ENCODE measurements around the gene ATL1. TPM values are rescaled to one million over a fixed set of nuclear protein-coding genes. Genes with fewer than 3 reads are reported as not detected.

ATL1 gene
- total and polyA plus RNA-seq, 7 donors = 3.2 to 22.5 (median 9.1) TPM

- TF ChIP-seq CTCF (IDR thresholded peaks at IDR 0.05) (no peak), POLR2AphosphoS5 (IDR thresholded peaks at IDR 0.05) (no peak), EP300 (IDR thresholded peaks at IDR 0.05) (no peak), POLR2A (IDR thresholded peaks at IDR 0.05) (no peak)
- no peak for DNase-seq
- Histone ChIP-seq H3K27me3 (no peaks in the 10 kb centered on the region), H3K4me3 (no peak overlapping the region), H3K9me3 (no peaks in the 10 kb centered on the region), H3K27ac (no peak overlapping the region), H3K4me1 (no peaks in the 10 kb centered on the region), H3K36me3 (no peaks in the 10 kb centered on the region)
- intact Hi-C loops (cut with DNase I) = loop anchor here (5.0 kb wide), 2 partner anchors 109 to 174 kb away; no protein-coding TSS in a partner anchor
- 81 to 85% methylated on average over 2 of the region's 2 CpGs for WGBS, 2 donors
Observed at GRCh38 chr14:50603565-50603964, 43.6 kb downstream of the ATL1 start.

DNA sequence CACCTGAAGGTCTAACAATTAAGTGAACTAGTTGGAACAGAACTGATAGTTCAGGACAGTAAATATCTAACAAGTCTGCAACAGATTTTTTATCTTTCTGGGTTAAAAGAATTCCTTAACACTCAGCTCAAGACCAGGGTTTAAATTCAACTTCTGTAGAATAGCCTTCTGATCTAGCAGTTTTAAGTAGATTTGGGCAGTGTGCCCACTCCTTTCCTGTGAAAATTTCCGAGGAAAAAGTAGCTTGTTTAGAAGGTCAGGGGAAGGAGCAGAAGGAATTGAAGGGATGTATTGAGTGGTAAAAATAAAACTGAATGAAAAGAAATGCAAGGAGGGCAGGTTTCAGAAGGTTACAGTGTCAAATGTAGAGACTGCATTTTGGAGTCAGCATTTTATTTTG lies 45.8 kb downstream of the ATL1 start:
- Histone ChIP-seq H3K4me1 (no peaks in the 10 kb centered on the region), H3K27ac (no peak overlapping the region), H3K4me3 (no peak overlapping the region), H3K36me3 (no peaks in the 10 kb centered on the region), H3K27me3 (no peaks in the 10 kb centered on the region), H3K9me3 (no peaks in the 10 kb centered on the region)
- intact Hi-C loops (cut with DNase I) = no loop called here
- DNase-seq = no peak
- 0% methylated on average over 1 of the region's 1 CpG for WGBS, 2 donors
- TF ChIP-seq POLR2AphosphoS5 (IDR thresholded peaks at IDR 0.05) = no peak
- no peak for TF ChIP-seq CTCF (IDR thresholded peaks at IDR 0.05)
- TF ChIP-seq EP300 (IDR thresholded peaks at IDR 0.05) = no peak
- no peak for TF ChIP-seq POLR2A (IDR thresholded peaks at IDR 0.05)

DNA sequence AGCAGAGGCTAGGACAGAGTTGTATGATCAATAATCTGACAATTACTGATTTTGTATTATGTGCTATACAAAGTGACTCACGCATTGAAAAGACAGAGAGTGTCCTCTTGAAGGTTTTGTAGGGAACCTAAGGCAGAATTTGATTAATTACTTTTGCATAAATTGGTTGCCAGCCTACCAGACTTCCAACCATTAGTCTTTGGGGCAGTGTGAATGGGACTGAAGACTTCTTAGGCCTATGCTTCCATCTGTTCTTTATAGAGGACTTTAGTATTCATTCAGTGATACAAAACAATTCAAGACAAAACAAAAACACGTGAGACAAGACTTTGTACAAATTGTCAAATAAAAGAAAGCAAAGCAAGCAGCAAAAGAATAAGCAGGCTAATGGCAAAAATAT lies 46.5 kb downstream of the ATL1 start:
- TF ChIP-seq CTCF (IDR thresholded peaks at IDR 0.05) = no peak
- TF ChIP-seq POLR2A (IDR thresholded peaks at IDR 0.05) = no peak
- no peak for TF ChIP-seq POLR2AphosphoS5 (IDR thresholded peaks at IDR 0.05)
- TF ChIP-seq EP300 (IDR thresholded peaks at IDR 0.05) = no peak
- intact Hi-C loops (cut with DNase I) = no loop called here
- Histone ChIP-seq H3K9me3 (no peaks in the 10 kb centered on the region), H3K4me3 (no peak overlapping the region), H3K36me3 (no peaks in the 10 kb centered on the region), H3K27me3 (no peaks in the 10 kb centered on the region), H3K4me1 (no peaks in the 10 kb centered on the region), H3K27ac (no peak overlapping the region)
- 92 to 96% methylated on average over 2 of the region's 2 CpGs for WGBS, 2 donors
- no peak for DNase-seq

DNA sequence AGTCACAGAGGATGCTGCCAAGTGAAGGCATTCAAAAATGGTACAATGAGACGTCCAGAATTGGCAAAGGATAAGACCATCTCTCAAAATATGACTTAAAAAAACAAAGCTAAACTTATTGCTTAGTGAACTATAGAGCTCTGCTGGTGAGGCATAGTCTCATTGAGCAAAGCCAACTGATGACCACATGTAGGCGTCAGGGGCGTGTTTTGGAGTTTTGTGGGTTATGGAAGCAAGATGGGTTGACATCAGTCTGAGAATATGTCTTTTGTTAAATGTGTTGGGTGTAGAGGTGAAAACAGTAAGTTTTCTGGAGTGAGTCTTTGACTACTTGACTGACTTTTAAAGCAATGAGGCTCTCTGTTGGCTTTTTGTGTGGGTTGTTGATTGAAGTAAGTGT lies 47.2 kb downstream of the ATL1 start:
- 83 to 90% methylated on average over 3 of the region's 3 CpGs for WGBS, 2 donors
- DNase-seq = no peak
- TF ChIP-seq POLR2AphosphoS5 (IDR thresholded peaks at IDR 0.05) = no peak
- no peak for TF ChIP-seq POLR2A (IDR thresholded peaks at IDR 0.05)
- no peak for TF ChIP-seq EP300 (IDR thresholded peaks at IDR 0.05)
- TF ChIP-seq CTCF (IDR thresholded peaks at IDR 0.05) = no peak
- Histone ChIP-seq H3K36me3 (no peaks in the 10 kb centered on the region), H3K4me3 (no peak overlapping the region), H3K4me1 (no peaks in the 10 kb centered on the region), H3K27ac (no peak overlapping the region), H3K9me3 (no peaks in the 10 kb centered on the region), H3K27me3 (no peaks in the 10 kb centered on the region)
- intact Hi-C loops (cut with DNase I) = no loop called here

DNA sequence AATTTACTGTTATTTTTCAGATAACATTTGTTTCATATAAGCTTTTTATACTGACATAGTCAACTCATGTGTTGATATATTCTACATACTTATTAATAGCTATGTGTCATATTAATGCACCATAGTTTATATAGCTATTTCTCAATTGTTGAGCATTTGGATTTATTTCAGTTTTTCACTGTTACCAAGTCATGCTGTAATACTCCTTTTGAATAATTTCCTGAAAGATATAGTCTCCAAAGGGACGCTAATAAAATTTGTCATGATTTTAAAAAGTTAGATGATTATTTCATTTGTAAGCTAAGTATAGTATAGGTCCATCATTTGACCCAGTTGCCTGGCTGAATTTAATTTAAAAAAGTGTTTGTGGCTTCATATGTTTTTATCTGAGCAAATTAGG lies 47.8 kb downstream of the ATL1 start:
- WGBS, 2 donors = 93 to 97% methylated on average over 1 of the region's 1 CpG
- Histone ChIP-seq H3K27ac (no peak overlapping the region), H3K4me1 (no peaks in the 10 kb centered on the region), H3K9me3 (no peaks in the 10 kb centered on the region), H3K27me3 (no peaks in the 10 kb centered on the region), H3K4me3 (no peak overlapping the region), H3K36me3 (no peaks in the 10 kb centered on the region)
- no peak for DNase-seq
- intact Hi-C loops (cut with DNase I) = no loop called here
- TF ChIP-seq CTCF (IDR thresholded peaks at IDR 0.05) (no peak), POLR2AphosphoS5 (IDR thresholded peaks at IDR 0.05) (no peak), POLR2A (IDR thresholded peaks at IDR 0.05) (no peak), EP300 (IDR thresholded peaks at IDR 0.05) (no peak)

All from sigmoid colon (tissue), 7 donors.